Gastrocnemius medialis (tissue), 4 donors: ENCODE results near the gene FAM222B. TPM values are rescaled to one million over a fixed set of nuclear protein-coding genes. Genes with fewer than 3 reads are reported as not detected.
A peak's percentile ranks its signal among the peaks of the same experiment; 100 is the strongest.

Source experiments
- ATAC-seq, 2 donors: fragments of 150-250 bp; one replicate each; pipeline ENCODE4 v1.9.1; 2016
- DNase-seq, 2 donors: peaks; one replicate each; pipeline ENCODE4 v3.0.0-alpha.2; 2019
- H3K27ac ChIP-seq, 4 donors: fragments of 200-600 bp; sonication (generic); 1 replicate in 1 of 4; 2 replicates in 3 of 4; pipeline ENCODE4 v1.5.1; 2016 to 2018; ENCODE audit warnings: mild to moderate bottlenecking in 2 of 4, moderate library complexity in 1 of 4
- H3K27me3 ChIP-seq, 3 donors: fragments of 200-600 bp; sonication (generic) in 2 of 3; 1 replicate in 1 of 3; 2 replicates in 2 of 3; pipeline versions ENCODE4 v1.5.1 to v1.6.0; 2016 to 2019; ENCODE audit warnings: mild to moderate bottlenecking in 1 of 3, moderate library complexity in 1 of 3
- H3K36me3 ChIP-seq, 2 donors: fragments of 200-600 bp; sonication (generic) in 1 of 2; one replicate each; pipeline ENCODE4 v1.5.1; 2017 to 2018
- H3K4me1 ChIP-seq, 2 donors: fragments of 200-600 bp; sonication (generic) in 1 of 2; one replicate each; pipeline ENCODE4 v1.5.1; 2016 to 2017; ENCODE audit warnings: mild to moderate bottlenecking in 2 of 2
- H3K4me3 ChIP-seq, 4 donors: fragments of 200-600 bp; sonication (generic) in 3 of 4; 1 replicate in 1 of 4; 2 replicates in 3 of 4; pipeline ENCODE4 v1.5.1; 2016 to 2019; ENCODE audit warnings: mild to moderate bottlenecking in 2 of 4
- H3K9me3 ChIP-seq, 3 donors: fragments of 200-600 bp; sonication (generic) in 2 of 3; 1 replicate in 1 of 3; 2 replicates in 2 of 3; pipeline ENCODE4 v1.5.1; 2016 to 2019
- CTCF ChIP-seq, 5 experiments: fragments of 450-650 bp in 3 of 5; fragments of 200-600 bp in 2 of 5; sonication (generic) in 2 of 5; IDR thresholded peaks in 4 of 5; conservative IDR thresholded peaks in 1 of 5; 1 replicate in 4 of 5; 2 replicates in 1 of 5; pipeline ENCODE4 v1.5.1; 2016 to 2019; ENCODE audit warnings: antibody characterized with exemption in 5 of 5, mild to moderate bottlenecking in 3 of 5, moderate library complexity in 3 of 5
- POLR2A ChIP-seq, 2 donors: fragments of 450-650 bp; IDR thresholded peaks; one replicate each; pipeline ENCODE4 v1.6.1; 2017; ENCODE audit warnings: antibody characterized with exemption in 2 of 2, mild to moderate bottlenecking in 2 of 2, moderate library complexity in 2 of 2
- in situ Hi-C, 4 donors: fragments of 200-750 bp; cut with MboI; loops; one replicate each; pipeline versions ENCODE4 v1.15.0 to v1.8.0; 2017; ENCODE audit warnings: low sequenced_read_pairs in 4 of 4
- intact Hi-C: fragments of 100-400 bp; cut with DNase I; formaldehyde crosslinking; loops from one replicate; pipeline ENCODE4 v1.15.1; 2023; ENCODE audit warnings: low total_unique reads
- total RNA-seq, 4 donors: library from RNA; depleted of rRNA; stranded (reverse); fragments of >200 nt; gene quantifications; one replicate each; pipeline versions ENCODE4 v1.1.0 to v1.2.3, GENCODE V29; 2016

FAM222B gene
- total RNA-seq, 4 donors from 2014 or later: 36.2 to 82.6 (median 66.8) TPM

DNA sequence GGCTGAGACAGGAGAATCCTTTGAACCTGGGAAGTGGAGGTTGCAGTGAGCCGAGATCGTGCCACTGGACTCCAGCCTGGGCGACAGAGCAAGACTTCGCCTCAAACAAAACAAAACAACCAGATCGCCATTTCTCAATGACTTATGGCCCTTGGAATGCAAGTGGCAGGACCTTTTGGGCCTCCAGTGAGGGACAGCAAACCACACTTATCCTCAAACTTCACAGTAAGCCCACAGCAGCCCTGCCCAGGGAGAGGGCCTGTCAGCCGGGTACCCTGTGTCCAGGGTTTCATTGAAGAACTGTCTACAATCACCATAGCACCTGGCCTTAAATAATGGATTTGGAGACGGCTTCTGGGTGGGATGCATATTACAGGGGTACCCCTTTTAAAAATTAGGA is 87.1 kb downstream of the FAM222B start:
- no peaks in the 10 kb centered on the region for H3K4me1 ChIP-seq
- in situ Hi-C loops (loop anchor here in 1 of 4 donors (25.0 kb wide), 1 partner anchor 107 kb away; the partner anchor contains the start of gene ERAL1), intact Hi-C loops (no loop called here)
- no peaks in the 10 kb centered on the region for H3K27me3 ChIP-seq
- peaks cover 0 to 24% of the 10 kb centered on the region in 2 donors for H3K36me3 ChIP-seq
- H3K9me3 ChIP-seq: no peaks in the 10 kb centered on the region
- ATAC-seq (no peak), DNase-seq (no peak)
- no peak overlapping the region for H3K27ac ChIP-seq
- TF ChIP-seq CTCF (IDR thresholded peaks at IDR 0.05 in 4 of 5, conservative IDR thresholded peaks at IDR 0.05 in 1 of 5) (no peak), POLR2A (IDR thresholded peaks at IDR 0.05) (no peak)
- no peak overlapping the region for H3K4me3 ChIP-seq

GRCh38 chr17:28751600-28752366 is 90.8 kb downstream of the FAM222B start:
- TF ChIP-seq POLR2A (IDR thresholded peaks at IDR 0.05) (no peak), CTCF (IDR thresholded peaks at IDR 0.05 in 4 of 5, conservative IDR thresholded peaks at IDR 0.05 in 1 of 5) (no peak)
- H3K4me1 ChIP-seq: peaks cover 6 to 7% of the 10 kb centered on the region in 2 donors
- no peak overlapping the region for H3K27ac ChIP-seq
- H3K4me3 ChIP-seq: no peak overlapping the region
- in situ Hi-C loops (loop anchor here in 1 of 4 donors (25.0 kb wide), 1 partner anchor 111 kb away; the partner anchor contains the start of gene ERAL1), intact Hi-C loops (no loop called here)
- no peak for ATAC-seq
- no peaks in the 10 kb centered on the region for H3K9me3 ChIP-seq
- H3K36me3 ChIP-seq: no peaks in the 10 kb centered on the region
- no peaks in the 10 kb centered on the region for H3K27me3 ChIP-seq
- no peak for DNase-seq

GRCh38 chr17:28750178-28751047 is 92.2 kb downstream of the FAM222B start:
- TF ChIP-seq POLR2A (IDR thresholded peaks at IDR 0.05) (no peak), CTCF (IDR thresholded peaks at IDR 0.05 in 4 of 5, conservative IDR thresholded peaks at IDR 0.05 in 1 of 5) (peak; percentile 93 to 100 (median 98))
- in situ Hi-C loops: loop anchor here in 1 of 4 donors (25.0 kb wide), 1 partner anchor 112 kb away; the partner anchor contains the start of gene ERAL1

GRCh38 chr17:28749516-28750177 is 92.9 kb downstream of the FAM222B start:
- no peaks in the 10 kb centered on the region for H3K27me3 ChIP-seq
- H3K9me3 ChIP-seq: no peaks in the 10 kb centered on the region
- in situ Hi-C loops: loop anchor here in 1 of 4 donors (25.0 kb wide), 1 partner anchor 113 kb away; the partner anchor contains the start of gene ERAL1
- TF ChIP-seq CTCF (IDR thresholded peaks at IDR 0.05 in 4 of 5, conservative IDR thresholded peaks at IDR 0.05 in 1 of 5) (no peak), POLR2A (IDR thresholded peaks at IDR 0.05) (no peak)
- no peak overlapping the region for H3K27ac ChIP-seq
- H3K4me3 ChIP-seq: no peak overlapping the region
- H3K36me3 ChIP-seq: no peaks in the 10 kb centered on the region
- DNase-seq (no peak), ATAC-seq (no peak)
- intact Hi-C loops: loop anchor here (1.0 kb wide), 1 partner anchor 23 kb away; the partner anchor contains the start of gene TLCD1
- peaks cover 14 to 26% of the 10 kb centered on the region in 2 donors for H3K4me1 ChIP-seq

More at GRCh38 chr17:28750178-28751047, 92.2 kb downstream of the FAM222B start:
- Histone ChIP-seq H3K27me3 (no peaks in the 10 kb centered on the region), H3K4me3 (no peak overlapping the region), H3K4me1 (peaks cover 7 to 20% of the 10 kb centered on the region in 2 donors), H3K9me3 (no peaks in the 10 kb centered on the region), H3K36me3 (no peaks in the 10 kb centered on the region), H3K27ac (no peak overlapping the region)
- DNase-seq: peak; percentile 84 to 90
- intact Hi-C loops: loop anchor here (1.0 kb wide), 1 partner anchor 24 kb away; the partner anchor contains the start of gene TLCD1
- peak; percentile 81 to 93 for ATAC-seq
